H1 (cell line): Measurements from ENCODE around the gene ICAM3. TPM values are rescaled to one million over a fixed set of nuclear protein-coding genes. Genes with fewer than 3 reads are reported as not detected.
A peak's percentile ranks its signal among the peaks of the same experiment; 100 is the strongest.

Source experiments
- CTCF ChIA-PET: fragments of 300-600 bp; sonication (Branson Sonifier 250); formaldehyde crosslinking; loops from one replicate; lab custom pipeline; 2021; ENCODE audit not compliant: partially characterized antibody; lab: Charles Lee
- POLR2A ChIA-PET: fragments of 300-600 bp; sonication (Branson Sonifier 250); formaldehyde crosslinking; loops from one replicate; lab custom pipeline; 2021; ENCODE audit warnings: inconsistent platforms; ENCODE audit not compliant: partially characterized antibody; lab: Charles Lee
- DNase-seq, 2 experiments: peaks; one replicate each; pipeline versions ENCODE4 v3.0.0 to v3.0.0-alpha.2; 2010 to 2022; ENCODE audit warnings: low spot score in 2 of 2, low read depth in 1 of 2, mixed read lengths in 1 of 2
- FAIRE-seq: peaks from 2 replicates; lab custom pipeline; 2011; peaks lifted over from hg19 to GRCh38; lab: Jason Lieb, UNC
- H2AFZ ChIP-seq: 2 replicates; pipeline ENCODE4 v1.8.1; 2012; ENCODE audit warnings: low read length, inconsistent platforms
- H2AK5ac ChIP-seq: 2 replicates; pipeline ENCODE4 v1.6.1; 2013; ENCODE audit warnings: low read depth, low read length
- H2BK120ac ChIP-seq: replicated peaks from 2 replicates; pipeline ENCODE3; 2013; ENCODE audit warnings: low read depth, low read length, inconsistent platforms
- H2BK12ac ChIP-seq: 2 replicates; pipeline ENCODE4 v1.6.1; 2013; ENCODE audit warnings: low read depth, low read length
- H2BK15ac ChIP-seq: 2 replicates; pipeline ENCODE4 v1.6.1; 2013; ENCODE audit warnings: low read length
- H2BK20ac ChIP-seq: 2 replicates; pipeline ENCODE4 v1.6.1; 2013; ENCODE audit warnings: low read length
- H2BK5ac ChIP-seq: 2 replicates; pipeline ENCODE4 v1.6.1; 2013; ENCODE audit warnings: low read depth, low read length
- H3K14ac ChIP-seq: 2 replicates; pipeline ENCODE4 v1.6.1; 2013; ENCODE audit warnings: inconsistent platforms; ENCODE audit not compliant: insufficient read length
- H3K18ac ChIP-seq: 2 replicates; pipeline ENCODE4 v1.6.1; 2013; ENCODE audit warnings: low read length; ENCODE audit errors: extremely low read depth
- H3K23ac ChIP-seq: 2 replicates; pipeline ENCODE4 v1.6.1; 2013; ENCODE audit warnings: inconsistent platforms; ENCODE audit not compliant: insufficient read length
- H3K23me2 ChIP-seq: 2 replicates; pipeline ENCODE4 v1.6.1; 2013; ENCODE audit warnings: low read depth, low read length
- H3K27ac ChIP-seq: 2 replicates; pipeline ENCODE4 v1.6.1; 2011; ENCODE audit warnings: low read depth, low read length, inconsistent platforms
- H3K27me3 ChIP-seq, 4 experiments: replicated peaks in 1 of 4; 1 replicate in 1 of 4; 2 replicates in 3 of 4; pipeline versions ENCODE4 v1.6.1 to v1.8.1; 2011 to 2013; ENCODE audit warnings: low read length in 3 of 4, mild to moderate bottlenecking in 3 of 4, inconsistent platforms in 2 of 4, mixed read lengths in 2 of 4, moderate library complexity in 1 of 4; ENCODE audit not compliant: control insufficient read depth in 3 of 4, insufficient read depth in 3 of 4; ENCODE audit errors: extremely low read depth in 1 of 4
- H3K36me3 ChIP-seq, 4 experiments: 2 replicates each; pipeline versions ENCODE4 v1.6.1 to v1.8.1; 2011 to 2013; ENCODE audit warnings: mild to moderate bottlenecking in 4 of 4, low read length in 3 of 4, moderate library complexity in 2 of 4, control low read depth in 1 of 4, inconsistent platforms in 1 of 4; ENCODE audit not compliant: insufficient read depth in 4 of 4, control insufficient read depth in 2 of 4
- H3K4ac ChIP-seq: replicated peaks from 2 replicates; pipeline ENCODE3; 2013; ENCODE audit warnings: low read length, low read depth, mixed read lengths, inconsistent platforms; ENCODE audit not compliant: insufficient read length
- H3K4me1 ChIP-seq, 4 experiments: replicated peaks in 1 of 4; 1 replicate in 1 of 4; 2 replicates in 3 of 4; pipeline versions ENCODE4 v1.6.1 to v1.8.1; 2011 to 2013; ENCODE audit warnings: low read length in 3 of 4, inconsistent platforms in 2 of 4, mixed read lengths in 1 of 4; ENCODE audit not compliant: insufficient read depth in 4 of 4, control insufficient read depth in 3 of 4
- H3K4me2 ChIP-seq, 2 experiments: 2 replicates each; pipeline versions ENCODE4 v1.6.1 to v1.8.1; 2011 to 2013; ENCODE audit warnings: low read depth in 2 of 2, low read length in 2 of 2, control low read depth in 1 of 2, inconsistent platforms in 1 of 2, mild to moderate bottlenecking in 1 of 2; ENCODE audit not compliant: insufficient read depth in 1 of 2
- H3K4me3 ChIP-seq, 4 experiments: fragments of 200-600, 300-600 bp in 1 of 4; sonication (generic), shearing (Covaris generic), sonication (Bioruptor Twin) in 1 of 4; 2 replicates each; pipeline versions ENCODE4 v1.5.1 to v1.8.1; 2011 to 2016; ENCODE audit warnings: low read length in 4 of 4, low read depth in 3 of 4, control low read depth in 2 of 4, inconsistent platforms in 2 of 4, mild to moderate bottlenecking in 2 of 4, mixed read lengths in 1 of 4, moderate library complexity in 1 of 4; ENCODE audit not compliant: insufficient read depth in 2 of 4; ENCODE audit errors: extremely low read depth in 1 of 4
- H3K56ac ChIP-seq: replicated peaks from 2 replicates; pipeline ENCODE3; 2013; ENCODE audit warnings: low read depth, mild to moderate bottlenecking, mixed read lengths, low read length, inconsistent platforms; ENCODE audit not compliant: insufficient read length
- H3K79me1 ChIP-seq: 2 replicates; pipeline ENCODE4 v1.6.1; 2013; ENCODE audit warnings: low read depth, low read length, control low read depth
- H3K79me2 ChIP-seq, 2 experiments: 2 replicates each; pipeline versions ENCODE4 v1.6.1 to v1.8.1; 2012 to 2013; ENCODE audit warnings: low read length in 2 of 2, mild to moderate bottlenecking in 2 of 2, inconsistent platforms in 1 of 2; ENCODE audit not compliant: insufficient read depth in 2 of 2, control insufficient read depth in 1 of 2
- H3K9ac ChIP-seq, 4 experiments: replicated peaks in 1 of 4; 1 replicate in 1 of 4; 2 replicates in 3 of 4; pipeline versions ENCODE4 v1.6.1 to v1.8.1; 2011 to 2013; ENCODE audit warnings: low read depth in 3 of 4, low read length in 3 of 4, control low read depth in 2 of 4, mild to moderate bottlenecking in 2 of 4, moderate library complexity in 2 of 4, inconsistent platforms in 1 of 4; ENCODE audit errors: extremely low read depth in 1 of 4
- H3K9me3 ChIP-seq, 2 experiments: 2 replicates each; pipeline versions ENCODE4 v1.6.1 to v1.8.1; 2012 to 2013; ENCODE audit warnings: mild to moderate bottlenecking in 2 of 2, moderate library complexity in 2 of 2, control low read depth in 1 of 2, inconsistent platforms in 1 of 2, low read depth in 1 of 2, low read length in 1 of 2, mixed read lengths in 1 of 2; ENCODE audit not compliant: insufficient read depth in 2 of 2
- H4K20me1 ChIP-seq, 2 experiments: replicated peaks in 1 of 2; 2 replicates each; pipeline versions ENCODE3 to v1.8.1; 2011 to 2013; ENCODE audit warnings: inconsistent platforms in 2 of 2, low read length in 2 of 2, mild to moderate bottlenecking in 1 of 2; ENCODE audit not compliant: insufficient read depth in 2 of 2, control insufficient read depth in 1 of 2
- H4K5ac ChIP-seq: 2 replicates; pipeline ENCODE4 v1.6.1; 2013; ENCODE audit warnings: low read length, low read depth, mixed read lengths, inconsistent platforms; ENCODE audit not compliant: insufficient read length
- H4K8ac ChIP-seq: 2 replicates; pipeline ENCODE4 v1.8.0; 2013; ENCODE audit warnings: mild to moderate bottlenecking, moderate library complexity, low read length, inconsistent platforms; ENCODE audit not compliant: insufficient read depth; ENCODE audit errors: extremely low read depth
- H4K91ac ChIP-seq: replicated peaks from 2 replicates; pipeline ENCODE3; 2013; ENCODE audit warnings: low read length, mixed read lengths, inconsistent platforms; ENCODE audit not compliant: insufficient read length
- CBX5 ChIP-seq: fragments of 300-800, 300-1000 bp; sonication (generic); IDR thresholded peaks from 2 replicates; pipeline ENCODE4 v1.7.1; 2016; ENCODE audit warnings: antibody characterized with exemption, low read length, low read depth
- CHD1 ChIP-seq: IDR thresholded peaks from 2 replicates; pipeline ENCODE4 v1.6.1; 2012; ENCODE audit warnings: low read depth, low read length, improper control_type of control experiment
- CREB1 ChIP-seq: IDR thresholded peaks from 2 replicates; pipeline ENCODE4 v1.6.1; 2012; ENCODE audit warnings: inconsistent platforms
- EZH2 ChIP-seq: fragments of 200-600 bp; sonication (generic); IDR thresholded peaks from 2 replicates; pipeline ENCODE4 v1.7.1; 2012; ENCODE audit warnings: low read depth, mild to moderate bottlenecking, moderate library complexity, low read length, inconsistent platforms; ENCODE audit not compliant: severe bottlenecking
- GABPA ChIP-seq: IDR thresholded peaks from 2 replicates; pipeline ENCODE4 v1.6.1; 2011; ENCODE audit warnings: mild to moderate bottlenecking, low read length, moderate library complexity, borderline replicate concordance; ENCODE audit not compliant: insufficient read depth
- JUND ChIP-seq: IDR thresholded peaks from 2 replicates; pipeline ENCODE4 v1.6.1; 2011; ENCODE audit warnings: mild to moderate bottlenecking, improper control_type of control experiment, low read length
- KDM5A ChIP-seq: fragments of 200-600 bp; IDR thresholded peaks from 2 replicates; pipeline ENCODE4 v1.7.1; 2012; ENCODE audit warnings: mild to moderate bottlenecking, low read length, inconsistent platforms, mixed read lengths
- MAFK ChIP-seq: IDR thresholded peaks from 2 replicates; pipeline ENCODE4 v1.6.1; 2012; ENCODE audit warnings: low read depth, mild to moderate bottlenecking, improper control_type of control experiment, low read length
- NANOG ChIP-seq: IDR thresholded peaks from 2 replicates; pipeline ENCODE4 v1.6.1; 2011; ENCODE audit warnings: low read length, low read depth, mild to moderate bottlenecking, inconsistent platforms; ENCODE audit not compliant: insufficient read depth, poor library complexity, severe bottlenecking
- POU5F1 ChIP-seq: IDR thresholded peaks from 2 replicates; pipeline ENCODE4 v1.6.1; 2011; ENCODE audit warnings: low read depth, mild to moderate bottlenecking, low read length, moderate library complexity
- SIN3A ChIP-seq, 2 experiments: IDR thresholded peaks in 1 of 2; conservative IDR thresholded peaks in 1 of 2; 2 replicates each; pipeline ENCODE4 v1.6.1; 2011 to 2012; ENCODE audit warnings: low read length in 2 of 2, improper control_type of control experiment in 1 of 2, low read depth in 1 of 2, mild to moderate bottlenecking in 1 of 2
- TAF1 ChIP-seq: IDR thresholded peaks from 2 replicates; pipeline ENCODE4 v1.6.1; 2011; ENCODE audit warnings: mild to moderate bottlenecking, low read depth, low read length
- WGBS, 2 experiments: shearing (Covaris generic) in 1 of 2; methylation state at CpG; one replicate each; pipeline versions ENCODE4 v1.1.6 to v1.1.7; 2013 to 2015; ENCODE audit warnings: low lambda C conversion rate in 2 of 2, mixed read lengths in 2 of 2, inconsistent platforms in 1 of 2, low coverage in 1 of 2, missing lambda C conversion rate in 1 of 2; ENCODE audit not compliant: insufficient replicate concordance in 2 of 2, insufficient coverage in 1 of 2, insufficient read length in 1 of 2; ENCODE audit errors: extremely low coverage in 1 of 2, missing lambda C conversion rate in 1 of 2; 5-methylcytosine and 5-hydroxymethylcytosine counted together
- polyA plus RNA-seq, 7 experiments: library from polyadenylated mRNA; depleted of rRNA in 3 of 7; stranded (reverse) in 5 of 7; unstranded in 2 of 7; fragments of >200 nt in 5 of 7; fragments of 200-250 nt in 2 of 7; gene quantifications; 1 replicate in 5 of 7; 2 replicates in 1 of 7; 4 replicates in 1 of 7; pipeline versions ENCODE4 v1.2.1 to v1.2.3, GENCODE V29; 2011 to 2013; ENCODE audit warnings: missing spikeins in 2 of 7, mixed read lengths in 2 of 7
- total RNA-seq: library from RNA; stranded (reverse); fragmentation: NEBNext Ultra II Directional; extraction: Animal tissue kit (Norgen Biotek cat#: 25700); gene quantifications from 2 replicates; pipeline ENCODE4 v1.2.1, GENCODE V29; 2021

Gene ICAM3
- total and polyA plus RNA-seq, 2 of the 8 experiments (the other 6 are each of a cell fraction or from before 2014, with no cell fraction given), result 15.4 to 16.5 TPM

- WGBS, 2 experiments, result 6% methylated on average over 49 of the region's 49 CpGs; no CpG with 5 or more reads in 1 of the 2 experiments
- Histone ChIP-seq H2AK5ac (no peak overlapping the region), H4K20me1 (peaks cover 0 to 26% of the 10 kb centered on the region in 2 experiments), H3K4me3 (peak overlapping the region; percentile 38 to 67 (median 60)), H3K27ac (no peak overlapping the region), H3K9me3 (no peaks in the 10 kb centered on the region), H2AFZ (no peak overlapping the region), H2BK20ac (no peak overlapping the region), H3K56ac (no peak overlapping the region), H4K91ac (no peak overlapping the region), H3K14ac (no peak overlapping the region), H2BK15ac (peak overlapping the region; percentile 24; the same call in 1 of the 2 replicates), H3K18ac (no peak overlapping the region), H4K8ac (no peak overlapping the region; the same call in 1 of the 2 replicates), H3K79me1 (no peaks in the 10 kb centered on the region), H2BK12ac (peak overlapping the region; percentile 39; the same call in 1 of the 2 replicates), H3K4me2 (peak overlapping the region; percentile 81 to 100), H3K36me3 (no peaks in the 10 kb centered on the region), H3K4ac (no peak overlapping the region), H3K23ac (no peak overlapping the region), H2BK120ac (no peak overlapping the region), H2BK5ac (no peak overlapping the region; the same call in 1 of the 2 replicates), H3K79me2 (no peaks in the 10 kb centered on the region), H3K27me3 (peaks cover 58 to 97% (median 87%) of the 10 kb centered on the region in 4 experiments), H3K9ac (no peak overlapping the region), H4K5ac (no peak overlapping the region), H3K23me2 (peaks cover 39% of the 10 kb centered on the region; the same call in 1 of the 2 replicates), H3K4me1 (peaks cover 0 to 51% (median 24%) of the 10 kb centered on the region in 4 experiments; a peak in 6 of 7 replicates)
- ChIA-PET POLR2A (interaction anchor here (0.8 to 2.2 kb wide), 6 partner anchors 15 to 52 kb away, joined by 3 to 8 read pairs (median 4); partner anchors contain the start of genes FDX2 and ICAM1), CTCF (interaction anchor here (0.6 to 3.7 kb wide), 13 partner anchors 14 to 132 kb away, joined by 3 to 29 read pairs (median 4); partner anchors contain the start of gene ICAM1)
- FAIRE-seq (no peak), DNase-seq (peak in 1 of 2 experiments; percentile 55)
- TF ChIP-seq CBX5 (no peak), GABPA (no peak), NANOG (no peak), CREB1 (no peak), EZH2 (peak; percentile 69), KDM5A (no peak), JUND (no peak), CHD1 (no peak), MAFK (no peak), SIN3A (conservative IDR thresholded peaks at IDR 0.05 in 1 of 2, IDR thresholded peaks at IDR 0.05 in 1 of 2; ENCODE audit: low read depth in 1 of 2, low read length in 2 of 2) (peak in 1 of 2 experiments; percentile 4; a peak in 1 of 4 replicates), POU5F1 (no peak), TAF1 (peak; percentile 19; the same call in 1 of the 2 replicates)
These were observed 47.7 kb downstream of the ICAM3 start for GRCh38 chr19:10291554-10292205.
